ENCODE data around the gene DYRK3. TPM values are rescaled to one million over a fixed set of nuclear protein-coding genes. Genes with fewer than 3 reads are reported as not detected.
A peak's percentile ranks its signal among the peaks of the same experiment; 100 is the strongest.

DYRK3 gene
- total RNA-seq, 4 donors from 2014 or later: 14.5 to 21.2 (median 15.9) TPM

DNA sequence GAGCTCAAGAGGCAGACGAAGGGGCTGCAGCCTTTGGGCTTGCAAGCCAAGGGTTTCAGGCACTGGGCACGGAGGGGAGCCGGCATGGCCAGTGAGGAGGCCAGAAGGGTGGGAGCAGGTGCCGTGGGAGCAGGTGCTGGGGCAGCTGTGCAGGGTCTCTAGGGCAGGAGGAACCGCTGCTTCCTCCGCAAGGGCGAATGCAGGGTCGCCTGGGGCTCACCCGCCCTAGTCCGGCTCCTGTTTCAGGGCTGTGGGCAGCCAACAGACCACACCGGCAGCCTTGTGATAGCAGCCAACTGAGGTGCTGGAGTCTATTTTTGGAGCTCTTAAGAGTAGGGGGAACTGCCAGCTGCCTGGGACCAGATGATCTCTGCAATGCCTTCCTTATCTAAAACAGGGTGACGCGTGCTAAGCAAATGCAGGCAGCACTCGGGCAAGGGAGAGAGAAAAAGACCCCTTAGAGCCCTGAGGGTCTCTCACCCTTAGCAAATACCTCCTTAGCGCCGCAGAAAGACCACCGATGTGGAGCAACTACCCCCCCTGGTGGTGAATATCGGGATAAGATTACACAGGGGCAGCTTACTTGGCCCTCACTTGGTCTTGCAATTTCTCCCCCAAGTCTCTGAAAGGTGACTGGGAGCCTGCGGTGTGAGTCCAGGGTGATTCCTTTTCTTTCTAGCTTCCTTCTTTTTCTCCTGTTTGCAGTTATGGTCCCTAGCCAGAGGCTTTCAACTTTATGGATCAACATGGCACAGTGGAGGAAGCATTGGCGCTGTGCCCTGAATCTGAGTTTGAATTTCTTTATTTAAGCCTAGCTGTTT is 28.7 kb downstream of the DYRK3 start:
- no peak for TF ChIP-seq POLR2A (IDR thresholded peaks at IDR 0.05)
- TF ChIP-seq, protein P1, sequence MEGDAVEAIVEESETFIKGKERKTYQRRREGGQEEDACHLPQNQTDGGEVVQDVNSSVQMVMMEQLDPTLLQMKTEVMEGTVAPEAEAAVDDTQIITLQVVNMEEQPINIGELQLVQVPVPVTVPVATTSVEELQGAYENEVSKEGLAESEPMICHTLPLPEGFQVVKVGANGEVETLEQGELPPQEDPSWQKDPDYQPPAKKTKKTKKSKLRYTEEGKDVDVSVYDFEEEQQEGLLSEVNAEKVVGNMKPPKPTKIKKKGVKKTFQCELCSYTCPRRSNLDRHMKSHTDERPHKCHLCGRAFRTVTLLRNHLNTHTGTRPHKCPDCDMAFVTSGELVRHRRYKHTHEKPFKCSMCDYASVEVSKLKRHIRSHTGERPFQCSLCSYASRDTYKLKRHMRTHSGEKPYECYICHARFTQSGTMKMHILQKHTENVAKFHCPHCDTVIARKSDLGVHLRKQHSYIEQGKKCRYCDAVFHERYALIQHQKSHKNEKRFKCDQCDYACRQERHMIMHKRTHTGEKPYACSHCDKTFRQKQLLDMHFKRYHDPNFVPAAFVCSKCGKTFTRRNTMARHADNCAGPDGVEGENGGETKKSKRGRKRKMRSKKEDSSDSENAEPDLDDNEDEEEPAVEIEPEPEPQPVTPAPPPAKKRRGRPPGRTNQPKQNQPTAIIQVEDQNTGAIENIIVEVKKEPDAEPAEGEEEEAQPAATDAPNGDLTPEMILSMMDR (IDR thresholded peaks at IDR 0.05): peak; percentile 67 to 97 (median 86)
- no peak overlapping the region for H3K4me3 ChIP-seq (replicated peaks in 1 of 3)
- peaks cover 8 to 11% of the 10 kb centered on the region in 2 donors for H3K4me1 ChIP-seq
- peak; percentile 73 to 78 for DNase-seq
- no peak overlapping the region for H3K27ac ChIP-seq
- no peaks in the 10 kb centered on the region for H3K9me3 ChIP-seq
- no peaks in the 10 kb centered on the region for H3K27me3 ChIP-seq
- H3K36me3 ChIP-seq: no peaks in the 10 kb centered on the region
- intact Hi-C loops (cut with DNase I): loop anchor here (2.0 to 10.0 kb wide), 2 partner anchors 29 to 169 kb away; partner anchors contain the start of gene DYRK3
- WGBS, 2 donors: 11 to 15% methylated on average over 13 to 15 of the region's 20 CpGs

DNA sequence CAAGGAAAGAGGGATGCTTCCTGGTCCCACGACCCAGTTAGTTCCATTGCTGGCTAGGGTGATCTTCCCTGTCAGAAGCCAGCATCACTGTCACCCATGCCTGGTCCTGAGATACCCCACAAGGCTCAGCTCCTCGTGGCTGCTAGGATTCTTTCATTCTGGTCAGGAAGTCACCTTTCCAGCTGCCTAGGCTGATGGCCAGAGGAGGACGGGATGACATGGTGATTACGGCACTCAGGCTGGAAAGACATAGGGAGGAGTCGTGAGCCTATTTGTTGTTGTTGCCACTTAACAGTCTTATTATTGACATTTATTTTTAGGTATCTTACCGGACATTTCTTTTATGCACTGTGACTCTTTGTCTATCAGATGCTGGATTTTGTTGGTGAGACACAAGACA is 29.4 kb downstream of the DYRK3 start:
- H3K27ac ChIP-seq: no peak overlapping the region
- whole genome bisulfite sequencing, 2 donors: 60 to 71% methylated on average over 5 to 6 of the region's 6 CpGs
- H3K36me3 ChIP-seq: no peaks in the 10 kb centered on the region
- H3K4me1 ChIP-seq: peaks cover 8 to 11% of the 10 kb centered on the region in 2 donors
- no peaks in the 10 kb centered on the region for H3K9me3 ChIP-seq
- TF ChIP-seq, protein P1 (IDR thresholded peaks at IDR 0.05): no peak
- TF ChIP-seq POLR2A (IDR thresholded peaks at IDR 0.05): no peak
- intact Hi-C loops (cut with DNase I): loop anchor here (2.0 to 10.0 kb wide), 2 partner anchors 30 to 170 kb away; partner anchors contain the start of gene DYRK3
- no peak for DNase-seq
- no peaks in the 10 kb centered on the region for H3K27me3 ChIP-seq
- H3K4me3 ChIP-seq (replicated peaks in 1 of 3): no peak overlapping the region

DNA sequence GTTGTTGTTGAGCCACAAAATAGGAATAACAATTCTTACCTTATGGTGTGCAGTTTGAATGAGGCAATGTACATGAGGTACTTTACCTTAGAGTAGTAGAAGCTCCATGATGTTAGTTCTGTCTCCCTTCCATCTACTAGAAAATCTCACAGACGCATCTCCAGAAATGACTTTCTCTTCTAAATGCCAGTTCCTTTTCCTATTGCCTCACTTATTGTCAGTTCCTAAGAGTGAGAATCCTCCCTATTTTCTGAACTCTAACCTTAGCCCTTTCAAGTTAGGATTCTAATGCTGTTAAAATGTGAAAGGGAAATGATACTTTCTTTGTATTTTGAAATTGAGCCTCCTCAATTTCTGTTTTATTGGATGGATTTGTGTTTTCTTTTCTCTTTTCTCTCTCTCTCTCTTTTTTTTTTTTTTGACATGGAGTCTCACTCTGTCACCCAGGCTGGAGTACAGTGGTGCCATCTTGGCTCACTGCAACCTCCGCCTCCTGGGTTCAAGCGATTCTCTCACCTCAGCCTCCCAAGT is 30.8 kb downstream of the DYRK3 start:
- 91 to 98% methylated on average over 3 of the region's 3 CpGs for WGBS, 2 donors
- Histone ChIP-seq H3K9me3 (no peaks in the 10 kb centered on the region), H3K27me3 (no peaks in the 10 kb centered on the region), H3K4me1 (peaks cover 8 to 11% of the 10 kb centered on the region in 2 donors), H3K4me3 (replicated peaks in 1 of 3) (no peak overlapping the region), H3K27ac (no peak overlapping the region), H3K36me3 (no peaks in the 10 kb centered on the region)
- DNase-seq: no peak
- intact Hi-C loops (cut with DNase I): loop anchor here (10.0 kb wide), 1 partner anchor 171 kb away; no protein-coding TSS in a partner anchor
- TF ChIP-seq POLR2A (IDR thresholded peaks at IDR 0.05): no peak
- TF ChIP-seq, protein P1 (IDR thresholded peaks at IDR 0.05): no peak

DNA sequence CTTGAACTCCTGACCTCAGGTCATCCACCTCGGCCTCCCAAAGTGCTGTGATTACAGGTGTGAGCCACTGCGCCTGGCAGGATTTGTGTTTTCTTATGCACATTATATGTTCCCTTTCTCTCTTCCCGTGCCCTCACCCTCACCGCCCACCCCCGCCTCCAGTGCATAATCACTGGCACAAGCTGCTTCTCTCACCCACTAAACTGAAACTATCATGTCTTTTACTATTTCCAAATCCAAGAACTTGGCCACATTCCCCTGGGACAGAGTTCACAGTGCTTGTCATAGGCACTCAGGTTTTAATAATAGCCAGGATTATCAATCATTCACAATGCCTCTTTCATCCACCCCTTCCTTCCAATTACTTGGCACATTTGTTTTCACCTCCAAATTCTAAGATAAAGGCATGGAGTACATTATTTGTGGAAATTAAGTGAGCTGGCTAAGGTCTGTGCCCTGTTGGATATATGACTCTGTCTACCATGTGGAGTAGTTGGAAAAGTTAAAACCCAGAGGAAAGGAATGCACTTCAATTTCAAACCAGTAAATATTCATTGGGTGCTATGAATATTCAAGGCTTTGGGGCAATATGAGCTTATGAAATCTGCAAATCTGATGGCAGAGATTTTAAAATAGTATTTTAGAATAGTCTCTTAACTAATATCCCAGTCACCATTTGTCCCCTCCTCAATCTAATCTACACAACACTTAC is 31.8 kb downstream of the DYRK3 start:
- Histone ChIP-seq H3K27me3 (no peaks in the 10 kb centered on the region), H3K9me3 (no peaks in the 10 kb centered on the region), H3K36me3 (no peaks in the 10 kb centered on the region), H3K4me3 (replicated peaks in 1 of 3) (no peak overlapping the region), H3K27ac (no peak overlapping the region), H3K4me1 (peaks cover 8 to 11% of the 10 kb centered on the region in 2 donors)
- WGBS, 2 donors: 82 to 85% methylated on average over 5 of the region's 5 CpGs
- DNase-seq: no peak
- intact Hi-C loops (cut with DNase I): loop anchor here (10.0 kb wide), 1 partner anchor 172 kb away; no protein-coding TSS in a partner anchor
- TF ChIP-seq POLR2A (IDR thresholded peaks at IDR 0.05): no peak
- TF ChIP-seq, protein P1 (IDR thresholded peaks at IDR 0.05): no peak

Measured in thyroid gland (tissue), 4 donors.